Body of pancreas (tissue), 4 donors: ENCODE data around the gene IGSF9.

Source experiments
- POLR2A ChIP-seq, 3 donors: fragments of 450-650 bp; IDR thresholded peaks; one replicate each; pipeline ENCODE4 v1.6.1; 2016; ENCODE audit warnings: antibody characterized with exemption in 3 of 3, mild to moderate bottlenecking in 2 of 3
- TF ChIP-seq, protein P1 (sequence below), 7 experiments: fragments of 450-650 bp in 4 of 7; fragments of 200-600 bp in 3 of 7; sonication (generic) in 3 of 7; IDR thresholded peaks; one replicate each; pipeline ENCODE4 v1.5.1; 2016 to 2019; ENCODE audit warnings: antibody characterized with exemption in 7 of 7

DNA sequence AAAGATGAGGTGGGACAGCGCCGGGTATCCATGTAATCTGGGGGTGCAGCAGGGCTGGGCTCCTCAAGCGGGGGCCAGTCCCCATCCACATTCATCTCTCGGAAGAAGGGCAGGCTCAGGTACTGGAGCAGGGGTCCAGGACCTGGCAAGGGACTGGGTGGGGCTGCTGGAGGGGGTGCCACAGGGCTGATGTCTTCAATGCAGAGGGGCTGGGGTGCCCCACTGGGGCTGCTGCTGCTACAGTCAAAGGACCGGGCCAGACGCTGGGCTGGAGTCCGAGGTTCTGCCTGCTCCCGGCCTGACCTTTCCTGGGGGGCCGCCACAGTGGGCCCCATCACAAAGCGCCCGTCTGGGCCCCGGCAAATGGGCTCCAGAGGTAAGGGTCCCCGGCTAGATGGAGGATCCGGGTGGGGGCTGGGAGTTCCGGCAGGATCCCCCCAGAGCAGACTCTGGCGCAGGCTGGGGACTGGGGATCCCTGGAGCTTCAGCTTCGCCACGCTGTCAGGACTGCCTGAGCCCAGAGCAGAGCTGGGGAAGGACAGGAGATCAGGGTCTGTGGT is 16.8 kb downstream of the IGSF9 start:
- TF ChIP-seq, protein P1, sequence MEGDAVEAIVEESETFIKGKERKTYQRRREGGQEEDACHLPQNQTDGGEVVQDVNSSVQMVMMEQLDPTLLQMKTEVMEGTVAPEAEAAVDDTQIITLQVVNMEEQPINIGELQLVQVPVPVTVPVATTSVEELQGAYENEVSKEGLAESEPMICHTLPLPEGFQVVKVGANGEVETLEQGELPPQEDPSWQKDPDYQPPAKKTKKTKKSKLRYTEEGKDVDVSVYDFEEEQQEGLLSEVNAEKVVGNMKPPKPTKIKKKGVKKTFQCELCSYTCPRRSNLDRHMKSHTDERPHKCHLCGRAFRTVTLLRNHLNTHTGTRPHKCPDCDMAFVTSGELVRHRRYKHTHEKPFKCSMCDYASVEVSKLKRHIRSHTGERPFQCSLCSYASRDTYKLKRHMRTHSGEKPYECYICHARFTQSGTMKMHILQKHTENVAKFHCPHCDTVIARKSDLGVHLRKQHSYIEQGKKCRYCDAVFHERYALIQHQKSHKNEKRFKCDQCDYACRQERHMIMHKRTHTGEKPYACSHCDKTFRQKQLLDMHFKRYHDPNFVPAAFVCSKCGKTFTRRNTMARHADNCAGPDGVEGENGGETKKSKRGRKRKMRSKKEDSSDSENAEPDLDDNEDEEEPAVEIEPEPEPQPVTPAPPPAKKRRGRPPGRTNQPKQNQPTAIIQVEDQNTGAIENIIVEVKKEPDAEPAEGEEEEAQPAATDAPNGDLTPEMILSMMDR (IDR thresholded peaks at IDR 0.05) = no peak
- TF ChIP-seq POLR2A (IDR thresholded peaks at IDR 0.05) = no peak
